T1000 (cell line): Measurements from ENCODE around the gene SPINK9.
"Not testable (repeated sequence)": the region's sequence is repeated elsewhere in the genome, so short reads cannot be mapped to it uniquely, and the experiment has no call there.

Source experiments
- DNase-seq: peaks from one replicate; lab custom pipeline; 2025; ENCODE audit warnings: mixed read lengths; lab: John Stamatoyannopoulos, UW

The SPINK9 gene

GRCh38 chr5:148335259-148335658 lies at the start of gene SPINK9:
SPINK9 (plus strand) TSS chr5:148335559; CDS start chr5:148335614, 55 bp downstream.
- no peak for DNase-seq

- no peak for DNase-seq
These were observed 44.8 kb upstream of the SPINK9 start for GRCh38 chr5:148290271-148291195.

- DNase-seq: no peak
These were observed 37.6 kb upstream of the SPINK9 start for GRCh38 chr5:148297731-148298130.

GRCh38 chr5:148306446-148306845 lies 28.9 kb upstream of the SPINK9 start:
- no peak for DNase-seq

GRCh38 chr5:148309019-148309418 lies 26.3 kb upstream of the SPINK9 start:
- DNase-seq: no peak

GRCh38 chr5:148309746-148310145 lies 25.6 kb upstream of the SPINK9 start:
- no peak for DNase-seq

- DNase-seq: no peak
These were observed 23.9 kb upstream of the SPINK9 start for GRCh38 chr5:148311484-148311883.

- no peak for DNase-seq
These were observed 23.2 kb upstream of the SPINK9 start, which contains the start of gene SPINK7 for GRCh38 chr5:148312153-148312552. SPINK7 (plus strand) TSS chr5:148312423; CDS start chr5:148312484, 61 bp downstream.

GRCh38 chr5:148314187-148314586 lies 21.2 kb upstream of the SPINK9 start:
- DNase-seq: no peak

- no peak for DNase-seq
These were observed 20.6 kb upstream of the SPINK9 start for GRCh38 chr5:148314731-148315130.

GRCh38 chr5:148320011-148320963 lies 15.1 kb upstream of the SPINK9 start:
- not testable (repeated sequence) for DNase-seq

GRCh38 chr5:148333262-148333849 lies 2.0 kb upstream of the SPINK9 start:
- no peak for DNase-seq

GRCh38 chr5:148336704-148337435 lies 1.5 kb downstream of the SPINK9 start:
- no peak for DNase-seq

- no peak for DNase-seq
These were observed 7.1 kb downstream of the SPINK9 start for GRCh38 chr5:148342371-148343045.

- no peak for DNase-seq
These were observed 7.7 kb downstream of the SPINK9 start for GRCh38 chr5:148343046-148343407.

- DNase-seq: no peak
These were observed 8.5 kb downstream of the SPINK9 start for GRCh38 chr5:148343603-148344487.

GRCh38 chr5:148347706-148348105 lies 12.3 kb downstream of the SPINK9 start:
- no peak for DNase-seq

GRCh38 chr5:148352696-148353095 lies 17.3 kb downstream of the SPINK9 start:
- no peak for DNase-seq

GRCh38 chr5:148353634-148354033 lies 18.3 kb downstream of the SPINK9 start:
- DNase-seq: no peak

GRCh38 chr5:148364343-148364742 lies 29.0 kb downstream of the SPINK9 start:
- no peak for DNase-seq
